ENCODE measurements around the gene GRAMD4. TPM values are rescaled to one million over a fixed set of nuclear protein-coding genes. Genes with fewer than 3 reads are reported as not detected.

GRAMD4 gene
- total RNA-seq, 1 donor from 2014 or later = 16.8 TPM

DNA sequence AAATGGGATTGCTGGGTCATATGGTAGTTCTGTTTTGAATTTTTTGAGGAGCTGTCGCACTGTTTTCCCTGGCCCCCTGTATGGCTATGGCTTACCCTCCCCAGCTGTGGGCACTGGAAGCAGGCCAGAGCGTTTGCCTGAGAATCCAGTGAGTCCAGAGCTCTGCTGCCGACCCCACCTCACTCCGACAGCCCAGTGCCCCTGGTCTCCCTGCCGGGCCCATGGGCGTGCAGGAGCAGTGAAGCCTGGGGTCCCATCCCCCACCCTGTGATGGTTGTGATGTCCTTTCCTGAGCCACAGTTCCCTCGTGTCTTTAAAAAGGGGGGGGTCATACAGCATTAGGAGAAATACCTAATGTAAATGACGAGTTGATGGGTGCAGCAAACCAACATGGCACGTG, 13.3 kb upstream of the GRAMD4 start:
- DNase-seq (ENCODE audit: low read depth) = no peak
- FAIRE-seq = no peak
- H3K27me3 ChIP-seq (ENCODE audit: control insufficient read depth, insufficient read depth, low read length) = no peaks in the 10 kb centered on the region
- no peak overlapping the region for H3K4me3 ChIP-seq (ENCODE audit: low read depth, low read length)
- no peak for TF ChIP-seq CTCF (IDR thresholded peaks at IDR 0.05; ENCODE audit: insufficient read depth, low read length, severe bottlenecking)
- no peaks in the 10 kb centered on the region for H3K36me3 ChIP-seq (ENCODE audit: control insufficient read depth, insufficient read depth, low read length)

DNA sequence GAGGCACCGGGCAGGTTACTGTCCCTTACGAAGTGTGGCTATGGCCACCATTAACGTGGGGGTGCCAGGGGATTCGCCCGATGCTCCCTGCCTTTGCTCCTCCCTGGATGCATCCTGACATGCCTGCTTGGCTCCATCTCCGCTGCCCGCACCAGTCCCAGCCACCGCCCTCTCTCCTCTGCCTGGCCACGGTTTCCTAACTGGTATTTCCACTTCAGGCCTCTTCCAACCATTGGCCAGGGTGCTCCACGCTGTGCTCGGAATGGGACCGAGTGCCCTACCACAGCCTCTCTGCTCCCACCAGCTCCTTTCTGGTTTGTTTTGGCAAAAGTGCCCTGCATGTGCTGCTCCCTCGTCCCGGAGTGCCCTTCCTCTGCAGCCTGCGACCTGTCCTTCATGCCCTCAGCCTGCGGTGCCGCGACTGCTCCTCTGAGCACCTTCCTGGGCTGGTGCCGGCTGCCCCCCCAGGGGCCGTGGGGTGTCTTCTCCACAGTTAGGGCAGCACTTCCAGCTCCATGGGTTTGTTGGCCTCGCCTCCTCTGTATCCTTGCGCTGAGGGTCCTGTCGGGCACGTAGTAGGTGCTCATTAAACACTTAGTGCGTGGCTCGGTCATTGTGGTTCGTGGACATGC, 12.6 kb upstream of the GRAMD4 start:
- Histone ChIP-seq H3K36me3 (ENCODE audit: control insufficient read depth, insufficient read depth, low read length) (no peaks in the 10 kb centered on the region), H3K27me3 (ENCODE audit: control insufficient read depth, insufficient read depth, low read length) (no peaks in the 10 kb centered on the region), H3K4me3 (ENCODE audit: low read depth, low read length) (no peak overlapping the region)
- DNase-seq (ENCODE audit: low read depth) = peak; percentile 5
- no peak for FAIRE-seq
- no peak for TF ChIP-seq CTCF (IDR thresholded peaks at IDR 0.05; ENCODE audit: insufficient read depth, low read length, severe bottlenecking)

DNA sequence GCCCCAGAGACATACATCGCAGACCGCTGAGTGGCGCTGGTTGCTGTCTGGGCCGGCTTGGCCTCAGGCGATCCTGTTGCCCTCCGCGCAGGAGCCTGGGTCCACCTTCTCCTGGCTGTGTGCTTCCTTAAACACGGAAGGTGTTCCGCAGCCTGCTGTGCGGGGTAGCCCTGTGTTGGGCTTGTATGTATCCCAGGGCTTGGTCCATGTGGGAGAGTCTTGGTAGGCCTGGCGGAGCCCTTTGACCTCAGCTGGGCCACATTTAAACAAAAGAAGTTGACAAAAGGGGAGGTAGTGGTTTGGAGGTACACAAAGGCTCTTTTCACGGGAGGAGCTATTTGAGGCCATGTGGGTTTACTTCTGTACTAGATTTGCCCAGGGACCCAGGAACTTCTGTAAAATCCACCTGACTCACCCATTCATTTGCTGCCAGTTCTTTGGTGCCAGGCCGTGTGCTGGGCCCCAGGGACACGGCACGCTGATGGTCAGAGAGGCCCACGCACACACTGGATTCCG, 11.0 kb upstream of the GRAMD4 start:
- DNase-seq (ENCODE audit: low read depth) (no peak), FAIRE-seq (no peak)
- no peaks in the 10 kb centered on the region for H3K36me3 ChIP-seq (ENCODE audit: control insufficient read depth, insufficient read depth, low read length)
- no peak overlapping the region for H3K4me3 ChIP-seq (ENCODE audit: low read depth, low read length)
- no peaks in the 10 kb centered on the region for H3K27me3 ChIP-seq (ENCODE audit: control insufficient read depth, insufficient read depth, low read length)
- no peak for TF ChIP-seq CTCF (IDR thresholded peaks at IDR 0.05; ENCODE audit: insufficient read depth, low read length, severe bottlenecking)

- TF ChIP-seq CTCF (IDR thresholded peaks at IDR 0.05; ENCODE audit: insufficient read depth, low read length, severe bottlenecking) = no peak
- DNase-seq (ENCODE audit: low read depth) (no peak), FAIRE-seq (no peak)
- Histone ChIP-seq H3K36me3 (ENCODE audit: control insufficient read depth, insufficient read depth, low read length) (no peaks in the 10 kb centered on the region), H3K4me3 (ENCODE audit: low read depth, low read length) (no peak overlapping the region), H3K27me3 (ENCODE audit: control insufficient read depth, insufficient read depth, low read length) (no peaks in the 10 kb centered on the region)
Observed at GRCh38 chr22:46609724-46610201, 10.4 kb upstream of the GRAMD4 start.

DNA sequence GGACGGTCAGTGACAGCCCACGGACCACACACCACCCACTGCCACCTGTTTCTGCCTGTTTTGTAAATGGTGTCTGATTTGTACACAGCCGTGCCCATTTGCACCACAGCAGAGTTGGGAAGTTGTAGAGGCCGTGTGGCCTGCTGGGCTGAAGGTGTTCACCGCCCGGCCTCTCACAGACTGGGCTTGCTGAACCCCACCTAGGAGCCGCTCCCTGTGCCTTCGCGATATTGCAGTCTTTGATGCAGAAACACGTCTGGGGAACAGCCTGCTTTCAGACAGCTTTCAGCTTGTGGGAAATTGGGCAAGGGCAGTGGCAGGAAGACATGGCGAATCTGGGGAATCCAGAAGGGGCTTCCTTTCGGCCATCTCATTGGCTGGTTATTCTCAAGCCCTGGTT, 9.8 kb upstream of the GRAMD4 start:
- Histone ChIP-seq H3K36me3 (ENCODE audit: control insufficient read depth, insufficient read depth, low read length) (no peaks in the 10 kb centered on the region), H3K4me3 (ENCODE audit: low read depth, low read length) (no peak overlapping the region), H3K27me3 (ENCODE audit: control insufficient read depth, insufficient read depth, low read length) (no peaks in the 10 kb centered on the region)
- FAIRE-seq (peak; percentile 66), DNase-seq (ENCODE audit: low read depth) (no peak)
- TF ChIP-seq CTCF (IDR thresholded peaks at IDR 0.05; ENCODE audit: insufficient read depth, low read length, severe bottlenecking) = no peak

- Histone ChIP-seq H3K4me3 (ENCODE audit: low read depth, low read length) (no peak overlapping the region), H3K27me3 (ENCODE audit: control insufficient read depth, insufficient read depth, low read length) (no peaks in the 10 kb centered on the region), H3K36me3 (ENCODE audit: control insufficient read depth, insufficient read depth, low read length) (no peaks in the 10 kb centered on the region)
- DNase-seq (ENCODE audit: low read depth) = no peak
- no peak for FAIRE-seq
- TF ChIP-seq CTCF (IDR thresholded peaks at IDR 0.05; ENCODE audit: insufficient read depth, low read length, severe bottlenecking) = no peak
Observed at GRCh38 chr22:46611189-46611588, 9.0 kb upstream of the GRAMD4 start.

Measured in bronchial epithelial cell (primary cell).